K562 (cell line): Measurements from ENCODE around the gene RAB3GAP2. TPM values are rescaled to one million over a fixed set of nuclear protein-coding genes. Genes with fewer than 3 reads are reported as not detected.
A peak's percentile ranks its signal among the peaks of the same experiment; 100 is the strongest.
"Not testable (repeated sequence)": the region's sequence is repeated elsewhere in the genome, so short reads cannot be mapped to it uniquely, and the experiment has no call there.

ENCODE experiments used
- ATAC-seq: fragments of 200-7000 bp; cut with Tn5 transposase; 3 replicates; pipeline ENCODE4 v1.9.1; 2020; ENCODE audit warnings: moderate library complexity
- BruUV-seq: library from RNA; stranded (reverse); fragments of 400-500 nt; replicated peaks from 2 replicates; lab custom pipeline; 2021; lab: Mats Ljungman, UMichigan
- CTCF ChIA-PET: fragments of 300-600 bp; formaldehyde crosslinking; extraction: SDS; loops from one replicate; lab custom pipeline; 2021; ENCODE audit warnings: low intra/inter-chr PET ratio; lab: Yijun Ruan, JAX
- POLR2A ChIA-PET: fragments of 300-600, 350-650 bp; sonication (Branson Sonifier 250); formaldehyde crosslinking; extraction: SDS; loops from one replicate; lab custom pipeline; 2021; ENCODE audit warnings: antibody characterized with exemption, inconsistent platforms; lab: Yijun Ruan, JAX
- DNase-seq, 4 experiments: peaks; one replicate each; pipeline versions ENCODE4 v3.0.0 to v3.0.0-alpha.2; 2011 to 2018; ENCODE audit warnings: low spot score in 3 of 4, mixed read lengths in 3 of 4; ENCODE audit errors: extremely low read depth in 1 of 4
- FAIRE-seq: peaks from 2 replicates; lab custom pipeline; 2011; peaks lifted over from hg19 to GRCh38; lab: Jason Lieb, UNC
- H2AFZ ChIP-seq: 2 replicates; pipeline ENCODE4 v1.6.0; 2011; ENCODE audit warnings: low read depth, low read length, control low read depth, inconsistent platforms
- H3K27ac ChIP-seq: fragments of 200-600 bp; 3 replicates; pipeline ENCODE4 v1.8.0; 2011; ENCODE audit warnings: low read depth, mild to moderate bottlenecking, control low read depth, inconsistent platforms, low read length, moderate library complexity, mixed read lengths; ENCODE audit errors: extremely low read depth
- H3K27me3 ChIP-seq, 2 experiments: fragments of 300-600 bp in 1 of 2; 2 replicates in 1 of 2; 3 replicates in 1 of 2; pipeline versions ENCODE4 v1.6.0 to v1.8.0; 2011; ENCODE audit warnings: inconsistent platforms in 2 of 2, low read length in 2 of 2, mild to moderate bottlenecking in 1 of 2, mixed read lengths in 1 of 2, moderate library complexity in 1 of 2; ENCODE audit not compliant: control insufficient read depth in 2 of 2, insufficient read depth in 2 of 2
- H3K36me3 ChIP-seq: fragments of 300-600 bp; 3 replicates; pipeline ENCODE4 v1.8.0; 2011; ENCODE audit warnings: mild to moderate bottlenecking, low read length, inconsistent platforms; ENCODE audit not compliant: control insufficient read depth, insufficient read depth
- H3K4me1 ChIP-seq, 2 experiments: fragments of 200-600 bp in 1 of 2; replicated peaks in 1 of 2; 2 replicates in 1 of 2; 3 replicates in 1 of 2; pipeline versions ENCODE4 v1.5.1 to v1.8.0; 2011; ENCODE audit warnings: inconsistent platforms in 2 of 2, low read length in 2 of 2, mild to moderate bottlenecking in 1 of 2, mixed read lengths in 1 of 2, moderate library complexity in 1 of 2; ENCODE audit not compliant: control insufficient read depth in 2 of 2, insufficient read depth in 2 of 2
- H3K4me2 ChIP-seq: 2 replicates; pipeline ENCODE4 v1.6.1; 2011; ENCODE audit warnings: low read length, control low read depth, inconsistent platforms, mixed read lengths; ENCODE audit not compliant: insufficient read depth
- H3K4me3 ChIP-seq: fragments of 200-600 bp; sonication (generic), shearing (Covaris generic); 2 replicates; pipeline ENCODE4 v1.5.1; 2016; ENCODE audit warnings: control low read depth, inconsistent platforms
- H3K79me2 ChIP-seq: fragments of 200-600 bp; 3 replicates; pipeline ENCODE4 v1.8.0; 2011; ENCODE audit warnings: low read length, inconsistent platforms; ENCODE audit not compliant: control insufficient read depth, insufficient read depth
- H3K9ac ChIP-seq, 2 experiments: 2 replicates each; pipeline versions ENCODE4 v1.6.0 to v1.6.1; 2011; ENCODE audit warnings: low read depth in 2 of 2, low read length in 2 of 2, control low read depth in 1 of 2, inconsistent platforms in 1 of 2, mild to moderate bottlenecking in 1 of 2, mixed read lengths in 1 of 2; ENCODE audit not compliant: insufficient read depth in 1 of 2
- H3K9me1 ChIP-seq: one replicate; pipeline ENCODE4 v1.6.0; 2011; ENCODE audit warnings: inconsistent platforms, mild to moderate bottlenecking, low read length, moderate library complexity; ENCODE audit not compliant: control insufficient read depth, insufficient read depth
- H3K9me3 ChIP-seq: replicated peaks from 2 replicates; pipeline ENCODE4 v1.5.1; 2011; ENCODE audit warnings: low read depth, low read length, inconsistent platforms; ENCODE audit not compliant: control insufficient read depth, insufficient read depth
- H4K20me1 ChIP-seq: replicated peaks from 2 replicates; pipeline ENCODE4 v1.6.1; 2011; ENCODE audit warnings: low read length, inconsistent platforms, mixed read lengths; ENCODE audit not compliant: control insufficient read depth, insufficient read depth
- ARID1B ChIP-seq: fragments of 450-650 bp; IDR thresholded peaks from 2 replicates; pipeline ENCODE4 v1.6.1; 2016; ENCODE audit warnings: antibody characterized with exemption, mild to moderate bottlenecking, inconsistent platforms
- CBFA2T3 ChIP-seq: fragments of 450-650 bp; IDR thresholded peaks from 2 replicates; pipeline ENCODE4 v1.6.1; 2017
- TAL1 ChIP-seq: fragments of 450-650 bp; IDR thresholded peaks from 2 replicates; pipeline ENCODE4 v1.6.1; 2016; ENCODE audit warnings: mild to moderate bottlenecking
- WGBS: fragments of 100-300 bp; shearing (Covaris generic); methylation state at CpG from one replicate; pipeline ENCODE4 v1.1.6; 2016; ENCODE audit warnings: low coverage, mixed read lengths; ENCODE audit not compliant: insufficient coverage; ENCODE audit errors: missing lambda C conversion rate; 5-methylcytosine and 5-hydroxymethylcytosine counted together
- in situ Hi-C: fragments of 300-500 bp; cut with MboI; formaldehyde crosslinking; loops from 4 replicates; pipeline ENCODE4 v1.15.0; 2018; ENCODE audit warnings: inconsistent platforms, mixed read lengths
- intact Hi-C: fragments of 100-400 bp; cut with micrococcal nuclease; formaldehyde crosslinking; loops from 2 replicates; pipeline ENCODE4 v1.14.2; 2022
- polyA plus RNA-seq, 8 experiments: library from polyadenylated mRNA; depleted of rRNA in 4 of 8; stranded (reverse) in 5 of 8; unstranded in 3 of 8; fragments of >200 nt; fragmentation: Nextera tagmentation in 2 of 8; fragmentation: Illumina TruSeq in 1 of 8; extraction: Ambion mirVana in 2 of 8; extraction: Trizol in 1 of 8; gene quantifications; 2 replicates each; pipeline versions ENCODE4 v1.2.1 to v1.2.3, GENCODE V29; 2011 to 2014; ENCODE audit warnings: inconsistent platforms in 1 of 8, missing spikeins in 1 of 8
- total RNA-seq, 7 experiments: library from RNA; depleted of rRNA in 6 of 7; stranded (reverse); fragments of >200 nt in 6 of 7; fragmentation: Illumina TruSeq in 2 of 7; extraction: Trizol in 2 of 7; gene quantifications; 2 replicates each; pipeline versions ENCODE4 v1.2.1 to v1.2.3, GENCODE V29; 2011 to 2021; ENCODE audit warnings: low replicate concordance in 1 of 7

RAB3GAP2 gene
- total and polyA plus RNA-seq, 9 of the 15 experiments (the other 6 are each of a cell fraction or from before 2014, with no cell fraction given), result 14.1 to 69.1 (median 32.2) TPM

DNA sequence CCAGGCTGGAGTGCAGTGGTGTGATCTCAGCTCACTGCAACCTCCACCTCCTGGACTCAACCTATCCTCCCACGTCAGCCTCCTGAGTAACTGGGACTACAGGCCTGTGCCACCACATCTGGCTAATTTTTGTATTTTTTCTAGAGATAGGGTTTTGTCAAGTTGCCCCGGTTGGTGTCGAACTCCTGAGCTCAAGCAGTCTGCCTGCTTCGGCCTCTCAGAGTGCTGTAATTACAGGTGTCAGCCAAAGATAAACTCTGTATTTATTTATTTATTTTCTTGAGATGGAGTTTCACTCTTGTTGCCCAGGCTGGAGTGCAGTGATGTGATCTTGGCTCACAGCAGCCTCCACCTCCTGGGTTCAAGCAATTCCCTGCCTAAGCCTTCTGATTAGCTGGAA, 159.7 kb downstream of the RAB3GAP2 start:
- H3K9me1 ChIP-seq, H3K9ac ChIP-seq, in situ Hi-C loops, DNase-seq, H3K27ac ChIP-seq, H3K27me3 ChIP-seq, H3K4me1 ChIP-seq, H3K4me3 ChIP-seq, BruUV-seq, H2AFZ ChIP-seq, H3K9me3 ChIP-seq, FAIRE-seq, H3K4me2 ChIP-seq, H4K20me1 ChIP-seq: not testable (repeated sequence)
- POLR2A ChIA-PET, result interaction anchor here (0.6 to 1.7 kb wide), 7 partner anchors 10 to 1124 kb away, joined by 3 to 5 read pairs (median 3); no protein-coding TSS in a partner anchor
- intact Hi-C loops, result loop anchor here (10.0 kb wide), 1 partner anchor 278 kb away; no protein-coding TSS in a partner anchor
- peak; percentile 18 for ATAC-seq
- H3K36me3 ChIP-seq, result peaks cover 78% of the 10 kb centered on the region
- TF ChIP-seq CBFA2T3 (peak; percentile 38; the same call in 1 of the 2 replicates), ARID1B (peak; percentile 51; the same call in 1 of the 2 replicates), TAL1 (peak; percentile 60)
- TF ChIP-seq, all 486 proteins: peak for 3; not testable (repeated sequence) for 483
- 82% methylated on average over 4 of the region's 4 CpGs for WGBS
- CTCF ChIA-PET, H3K79me2 ChIP-seq: not testable (repeated sequence)

DNA sequence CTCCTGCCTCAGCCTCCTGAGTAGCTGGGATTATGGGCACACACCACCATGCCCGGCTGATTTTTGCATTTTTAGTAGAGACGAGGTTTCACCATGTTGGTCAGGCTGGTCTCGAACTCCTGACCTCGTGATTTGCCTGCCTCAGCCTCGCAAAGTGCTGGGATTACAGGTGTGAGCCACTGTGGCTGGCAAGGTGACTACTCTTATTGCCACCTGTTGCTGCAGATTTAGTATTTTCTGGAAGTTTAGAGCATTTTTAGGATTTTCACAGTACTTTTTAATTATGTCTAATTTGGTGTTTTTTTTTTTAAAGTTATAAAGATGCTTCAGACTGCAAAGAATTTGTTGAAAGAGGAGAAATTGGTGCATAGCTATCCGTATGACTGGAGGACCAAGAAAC, 161.8 kb downstream of the RAB3GAP2 start:
- H3K9ac ChIP-seq, H3K27ac ChIP-seq, H3K79me2 ChIP-seq, CTCF ChIA-PET, H3K27me3 ChIP-seq, H3K9me1 ChIP-seq, in situ Hi-C loops, H3K4me2 ChIP-seq, H3K4me3 ChIP-seq, H2AFZ ChIP-seq, DNase-seq, H3K9me3 ChIP-seq, FAIRE-seq, ATAC-seq, H3K4me1 ChIP-seq, BruUV-seq, H4K20me1 ChIP-seq: not testable (repeated sequence)
- intact Hi-C loops, result loop anchor here (10.0 kb wide), 1 partner anchor 276 kb away; no protein-coding TSS in a partner anchor
- H3K36me3 ChIP-seq, result peaks cover 82% of the 10 kb centered on the region
- 94% methylated on average over 6 of the region's 6 CpGs for whole genome bisulfite sequencing
- POLR2A ChIA-PET, result interaction anchor here (1.6 kb wide), 1 partner anchor 98 kb away, joined by 3 read pairs; no protein-coding TSS in a partner anchor
